ENCODE measurements around the gene PLEKHA7. TPM values are rescaled to one million over a fixed set of nuclear protein-coding genes. Genes with fewer than 3 reads are reported as not detected.
"Not testable (repeated sequence)": the region's sequence is repeated elsewhere in the genome, so short reads cannot be mapped to it uniquely, and the experiment has no call there.

The PLEKHA7 gene
- 10 to 100 TPM; 11.9 to 18.7 (median 16.2) TPM for polyA plus RNA-seq

DNA sequence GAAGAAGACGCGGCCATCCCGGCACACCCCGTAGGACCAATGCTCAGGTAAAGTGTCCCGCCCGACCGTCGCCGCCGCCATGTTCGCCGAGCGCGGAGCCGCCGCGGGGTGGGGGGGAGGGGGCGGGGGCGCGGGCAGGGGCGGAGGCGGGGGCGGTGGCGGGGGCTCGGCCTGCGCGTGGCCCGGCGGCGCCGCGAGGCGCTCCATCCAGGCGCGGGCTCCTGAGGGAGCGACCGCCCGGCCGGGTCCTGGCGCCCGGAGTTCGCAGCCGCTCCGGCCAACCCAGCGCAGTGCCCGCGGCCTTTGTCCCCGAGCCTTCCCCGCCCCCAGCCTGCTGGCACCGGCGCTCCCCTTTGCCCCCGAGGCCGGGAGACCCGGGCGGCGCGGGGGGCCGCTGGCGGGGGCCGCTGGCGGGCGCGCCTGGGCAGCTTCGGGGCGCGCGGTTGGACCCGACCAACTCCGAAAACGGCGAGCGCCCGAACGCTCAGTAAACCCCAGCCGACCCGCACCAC, at the start of gene PLEKHA7:
Gene PLEKHA7, minus strand, starts transcription at position 94 of the 512 bp plus-strand sequence. Its CDS starts 13 bp downstream, at position 81.
- WGBS, 3 donors: 0 to 2% (median 1%) methylated on average over 18 to 76 of the region's 76 CpGs

DNA sequence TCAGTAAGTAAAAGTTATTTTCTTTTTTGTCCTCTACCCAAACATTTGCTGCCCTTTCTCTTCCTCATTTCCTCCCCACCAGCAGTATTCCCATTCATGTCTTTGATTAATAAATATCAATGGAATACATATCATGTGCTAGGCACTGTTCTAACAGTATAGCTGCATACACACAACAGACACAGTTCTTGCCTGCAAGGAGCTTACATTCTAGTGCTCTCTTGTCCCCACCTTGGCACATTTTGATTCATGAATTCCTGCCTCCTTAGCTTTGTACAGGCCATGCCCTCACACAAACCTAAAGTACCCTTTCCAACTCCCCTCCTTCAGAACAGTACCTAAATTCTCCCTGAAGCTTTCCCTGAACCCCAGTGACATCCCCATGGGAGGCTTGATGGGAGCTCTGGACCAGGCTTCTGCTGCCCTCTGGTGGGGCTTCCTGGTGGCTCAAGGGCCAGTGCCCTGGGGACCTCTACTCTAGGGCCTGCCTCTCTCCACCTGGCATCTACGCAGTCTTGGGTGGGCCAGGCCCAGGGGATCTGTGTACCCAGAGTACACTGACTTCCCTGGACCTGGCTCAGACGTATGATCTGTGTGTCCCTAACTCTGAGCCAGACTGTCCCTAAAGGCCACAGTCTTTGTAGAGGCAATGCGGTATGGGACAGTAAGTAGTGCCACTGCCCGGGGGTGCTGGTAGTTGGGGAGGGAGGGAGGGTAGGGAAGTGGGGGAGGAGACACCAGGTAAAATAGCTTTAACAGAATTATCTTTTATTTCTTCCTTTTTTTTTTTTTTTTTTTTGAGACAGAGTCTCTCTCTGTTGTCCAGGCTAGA, 49.2 kb upstream of the PLEKHA7 start:
- H3K27ac ChIP-seq (ENCODE audit: low read depth, low read length): no peak overlapping the region
- WGBS, 3 donors: 65 to 78% (median 69%) methylated on average over 4 of the region's 4 CpGs

More for the DNA sequence above, at the start of gene PLEKHA7:
- H3K27ac ChIP-seq (ENCODE audit: low read depth, low read length): peak within 1 kb of the TSS; percentile 57

DNA sequence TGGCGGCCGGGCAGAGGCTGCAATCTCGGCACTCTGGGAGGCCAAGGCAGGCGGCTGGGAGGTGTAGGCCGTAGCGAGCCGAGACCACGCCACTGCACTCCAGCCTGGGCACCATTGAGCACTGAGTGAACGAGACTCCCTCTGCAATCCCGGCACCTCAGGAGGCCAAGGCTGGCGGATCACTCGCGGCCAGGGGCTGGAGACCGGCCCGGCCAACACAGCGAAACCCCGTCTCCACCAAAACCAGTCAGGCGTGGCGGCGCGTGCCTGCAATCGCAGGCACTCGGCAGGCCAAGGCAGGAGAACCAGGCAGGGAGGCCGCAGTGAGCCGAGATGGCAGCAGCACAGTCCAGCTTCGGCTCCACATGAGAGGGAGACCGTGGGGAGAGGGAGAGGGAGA, 36.9 kb upstream of the PLEKHA7 start:
- not testable (repeated sequence) for H3K27ac ChIP-seq (ENCODE audit: low read depth, low read length)
- 94 to 98% (median 96%) methylated on average over 9 to 24 of the region's 27 CpGs for WGBS, 3 donors

- 38 to 87% (median 84%) methylated on average over 4 of the region's 4 CpGs for WGBS, 3 donors
- not testable (repeated sequence) for H3K27ac ChIP-seq (ENCODE audit: low read depth, low read length)
Measured at GRCh38 chr11:17048491-17048890, 34.3 kb upstream of the PLEKHA7 start.

DNA sequence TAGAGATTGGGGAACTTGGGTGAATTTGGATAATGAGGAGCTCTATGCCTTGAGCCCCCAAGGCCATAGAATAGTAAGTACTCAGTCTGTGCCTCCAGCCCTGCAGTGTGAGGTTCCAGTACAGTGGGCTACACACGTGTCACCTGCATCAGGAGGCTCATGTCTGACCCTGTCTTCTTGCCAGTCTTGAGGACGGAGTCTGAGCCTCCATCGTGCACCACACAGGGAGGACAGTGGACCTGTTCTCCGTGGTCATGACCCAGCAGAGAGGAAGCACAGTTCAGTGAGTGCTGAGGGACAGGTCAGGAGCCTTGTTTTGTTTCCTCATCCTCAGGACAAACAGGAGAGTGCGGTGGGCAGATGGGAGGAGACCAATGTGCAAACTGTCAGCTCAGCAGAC, 32.5 kb upstream of the PLEKHA7 start:
- 77 to 80% (median 80%) methylated on average over 5 of the region's 5 CpGs for WGBS, 3 donors
- no peak overlapping the region for H3K27ac ChIP-seq (ENCODE audit: low read depth, low read length)

DNA sequence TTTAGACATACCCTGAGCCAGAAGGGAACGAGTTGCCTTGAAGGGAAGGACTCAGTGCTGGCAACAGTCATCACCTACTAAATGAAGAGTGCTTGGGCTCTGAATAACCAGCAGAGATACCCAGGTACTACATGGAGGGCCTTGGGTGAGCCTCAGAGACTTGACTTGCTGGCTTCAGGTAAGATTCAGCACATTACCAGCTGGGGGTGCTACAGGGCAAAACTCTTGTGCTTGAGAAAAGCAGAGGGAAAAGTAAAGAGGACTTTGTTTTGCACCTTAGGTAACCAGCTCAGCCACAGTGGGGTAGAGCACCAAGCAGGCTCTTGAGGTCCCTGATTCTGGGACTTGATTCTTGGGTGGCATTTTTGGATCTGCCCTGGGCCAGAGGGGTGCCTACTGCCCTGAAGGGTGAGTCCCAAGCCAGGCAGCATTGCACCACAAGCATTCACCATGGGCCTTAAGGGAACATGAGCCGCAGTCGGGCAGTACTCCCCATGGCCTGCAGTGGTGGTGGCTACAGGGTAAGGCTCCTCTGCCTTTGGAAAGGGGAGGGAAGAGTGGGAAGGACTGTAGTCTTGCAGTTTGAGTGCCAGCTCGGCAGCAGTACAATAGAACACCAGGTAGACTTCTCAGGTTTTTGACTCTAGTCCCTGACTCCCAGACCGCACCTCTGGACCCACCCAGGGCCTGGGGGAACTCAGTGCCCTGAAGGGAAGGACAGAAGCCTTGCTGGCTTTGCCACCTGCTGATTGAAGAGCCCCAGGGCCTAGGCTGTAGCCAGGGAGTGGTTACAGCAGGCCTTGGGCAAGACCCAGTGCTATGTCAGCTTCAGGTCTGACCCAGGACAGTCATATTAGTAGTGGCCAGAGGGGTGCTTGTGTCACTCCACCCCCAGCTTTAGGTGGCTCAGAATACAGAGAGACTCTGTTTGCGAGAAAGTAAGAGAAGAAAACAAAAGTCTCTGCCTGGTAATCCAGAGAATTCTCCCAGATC, 22.7 kb upstream of the PLEKHA7 start:
- 83 to 85% (median 84%) methylated on average over 6 of the region's 6 CpGs for WGBS, 3 donors
- no peak overlapping the region for H3K27ac ChIP-seq (ENCODE audit: low read depth, low read length)

DNA sequence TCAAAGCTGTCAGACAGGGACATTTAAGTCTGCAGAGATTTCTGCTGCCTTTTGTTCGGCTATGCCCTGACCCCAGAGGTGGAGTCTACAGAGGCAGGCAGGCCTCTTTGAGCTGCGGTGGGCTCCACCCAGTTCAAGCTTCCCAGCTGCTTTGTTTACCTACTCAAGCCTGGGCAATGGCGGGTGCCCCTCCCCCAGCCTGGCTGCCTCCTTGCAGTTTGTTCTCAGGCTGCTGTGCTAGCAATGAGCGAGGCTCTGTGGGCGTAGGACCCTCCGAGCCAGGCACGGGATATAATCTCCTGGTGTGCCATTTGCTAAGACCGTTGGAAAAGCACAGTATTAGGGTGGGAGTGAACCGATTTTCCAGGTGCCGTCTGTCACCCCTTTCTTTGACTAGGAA, 19.8 kb upstream of the PLEKHA7 start:
- 94 to 96% (median 95%) methylated on average over 7 to 10 of the region's 10 CpGs for WGBS, 3 donors
- not testable (repeated sequence) for H3K27ac ChIP-seq (ENCODE audit: low read depth, low read length)

GRCh38 chr11:17026487-17027082, 12.4 kb upstream of the PLEKHA7 start:
- no peak overlapping the region for H3K27ac ChIP-seq (ENCODE audit: low read depth, low read length)
- WGBS, 3 donors: 80 to 83% (median 81%) methylated on average over 3 of the region's 3 CpGs

GRCh38 chr11:17024924-17025323, 10.7 kb upstream of the PLEKHA7 start:
- H3K27ac ChIP-seq (ENCODE audit: low read depth, low read length): no peak overlapping the region
- 75 to 92% (median 82%) methylated on average over 2 of the region's 2 CpGs for WGBS, 3 donors

DNA sequence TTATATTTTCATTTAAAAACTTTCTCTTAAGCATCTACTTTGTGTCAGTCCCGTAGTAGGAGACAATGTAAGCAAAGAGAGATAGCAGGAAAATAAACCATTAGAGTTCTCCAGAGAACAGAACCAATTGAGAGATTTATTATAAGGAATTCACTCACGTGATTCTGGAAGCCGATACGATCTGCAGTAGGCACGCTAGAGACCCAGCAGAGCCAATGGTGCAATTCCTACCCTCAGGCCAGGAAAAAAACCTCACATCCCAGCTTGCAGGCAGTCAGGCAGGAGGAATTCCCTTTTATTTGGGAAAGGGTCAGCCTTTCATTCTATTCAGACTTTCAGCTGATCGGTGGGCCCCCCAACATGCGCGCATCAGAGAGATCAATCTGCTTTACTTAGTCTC, 7.3 kb upstream of the PLEKHA7 start:
- H3K27ac ChIP-seq (ENCODE audit: low read depth, low read length): no peak overlapping the region
- WGBS, 3 donors: 81 to 91% (median 89%) methylated on average over 8 of the region's 8 CpGs

- H3K27ac ChIP-seq (ENCODE audit: low read depth, low read length): no peak overlapping the region
- 78 to 100% (median 88%) methylated on average over 1 of the region's 1 CpG for WGBS, 3 donors
Measured at GRCh38 chr11:17020831-17021230, 6.6 kb upstream of the PLEKHA7 start.

DNA sequence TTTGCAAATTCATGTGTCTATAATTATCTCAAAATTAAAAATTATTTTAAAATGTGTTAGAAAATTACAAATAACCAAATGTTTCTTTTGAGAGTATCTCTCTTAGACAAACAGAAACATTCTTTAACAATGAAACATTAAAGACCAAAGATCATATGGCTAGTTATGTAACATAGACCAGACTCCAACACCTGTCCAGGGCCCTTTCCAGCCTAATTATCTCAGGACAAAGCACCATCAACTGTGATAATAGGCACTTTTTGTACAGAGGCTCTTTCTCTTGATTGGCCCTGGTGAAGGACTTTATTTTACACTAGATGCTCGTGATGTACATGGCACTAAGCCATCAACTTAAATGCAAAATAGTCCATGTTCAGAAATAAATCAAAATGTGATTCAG, 5.0 kb upstream of the PLEKHA7 start:
- no peak overlapping the region for H3K27ac ChIP-seq (ENCODE audit: low read depth, low read length)
- WGBS, 3 donors: 82 to 90% (median 86%) methylated on average over 1 of the region's 1 CpG

DNA sequence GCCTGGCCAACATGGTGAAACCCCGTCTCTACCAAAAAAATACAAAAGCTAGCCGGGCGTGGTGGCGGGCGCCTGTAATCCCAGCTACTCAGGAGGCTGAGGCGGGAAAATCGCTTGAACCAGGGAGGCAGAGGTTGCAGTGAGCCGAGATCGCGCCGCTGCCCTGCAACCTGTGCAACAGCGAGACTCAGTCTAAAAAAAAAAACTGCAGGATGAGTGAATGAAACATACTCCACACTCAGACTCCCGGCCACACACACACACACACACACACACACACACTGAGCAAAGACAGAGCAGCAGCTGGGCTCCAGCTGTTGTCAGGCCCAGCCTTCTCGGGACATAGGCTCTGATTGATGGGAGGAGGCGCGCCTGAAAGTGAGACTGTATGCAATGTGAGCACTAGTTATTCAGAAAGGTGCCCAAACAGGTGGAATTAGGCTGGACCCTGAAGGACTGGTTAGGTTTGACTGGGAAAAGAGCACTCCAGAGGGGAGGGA, 1.5 kb upstream of the PLEKHA7 start:
- 62 to 91% (median 81%) methylated on average over 16 of the region's 16 CpGs for WGBS, 3 donors

GRCh38 chr11:17014833-17015626, 816 bp upstream of the PLEKHA7 start:
- no peak overlapping the region for H3K27ac ChIP-seq (ENCODE audit: low read depth, low read length)
- WGBS, 3 donors: 16 to 26% (median 20%) methylated on average over 25 of the region's 25 CpGs

More for the DNA sequence above, 1.5 kb upstream of the PLEKHA7 start:
- no peak overlapping the region for H3K27ac ChIP-seq (ENCODE audit: low read depth, low read length)

DNA sequence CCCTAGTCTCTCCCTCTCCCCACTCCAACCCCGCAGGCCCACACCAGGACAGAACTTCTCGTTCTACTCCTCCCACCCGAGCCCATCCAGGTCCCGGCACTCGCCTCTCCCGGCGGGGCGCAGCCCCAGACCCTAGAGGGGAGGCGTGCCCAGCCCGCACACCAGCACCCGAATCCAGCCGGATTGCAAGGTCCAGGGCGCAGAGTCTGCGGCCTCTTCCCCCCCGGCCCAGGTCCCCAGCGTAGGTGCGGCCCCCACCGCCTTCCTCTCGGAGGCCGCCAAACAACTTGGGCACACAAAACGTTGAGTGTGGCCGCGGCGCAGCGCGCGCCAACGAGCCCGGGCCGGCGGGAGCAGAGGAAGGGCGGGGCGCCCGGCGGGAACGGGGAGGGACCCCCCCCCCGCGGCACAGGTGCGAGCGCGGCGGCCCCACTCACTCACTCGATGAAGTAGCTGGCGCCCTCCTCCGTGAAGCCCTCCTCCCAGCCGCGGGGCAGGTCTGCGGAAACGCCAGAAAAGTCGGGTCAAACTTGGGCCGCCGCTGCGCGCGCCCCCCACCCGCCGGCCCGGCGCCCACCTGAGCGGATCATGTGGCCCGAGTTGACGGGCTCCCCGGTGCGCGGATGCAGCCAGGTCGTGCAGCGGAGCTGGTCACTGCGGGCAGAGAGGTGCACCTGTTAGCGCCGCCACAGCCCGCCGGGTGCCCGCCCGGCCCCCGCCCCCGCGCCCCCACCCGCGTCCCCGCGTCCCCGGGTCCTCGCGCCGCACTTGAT, 480 bp downstream of the PLEKHA7 start:
- H3K27ac ChIP-seq (ENCODE audit: low read depth, low read length): peak overlapping the region; percentile 57
- WGBS, 3 donors: 0 to 1% (median 1%) methylated on average over 47 to 85 of the region's 85 CpGs

- WGBS, 3 donors: 8 to 25% (median 17%) methylated on average over 34 to 38 of the region's 38 CpGs
- peak overlapping the region; percentile 57 for H3K27ac ChIP-seq (ENCODE audit: low read depth, low read length)
Measured at GRCh38 chr11:17012712-17013547, 1.3 kb downstream of the PLEKHA7 start.
